Caco-2 (cell line): ENCODE measurements around the gene TFR2. TPM values are rescaled to one million over a fixed set of nuclear protein-coding genes. Genes with fewer than 3 reads are reported as not detected.

ENCODE experiments used
- BruUV-seq: library from RNA; stranded (reverse); fragments of 400-500 nt; replicated peaks from 2 replicates; lab custom pipeline; 2021; lab: Mats Ljungman, UMichigan
- CTCF ChIA-PET: fragments of 300-600 bp; sonication (Branson Sonifier 250); formaldehyde crosslinking; loops from one replicate; lab custom pipeline; 2022; ENCODE audit warnings: antibody characterized with exemption; lab: Charles Lee
- POLR2A ChIA-PET: fragments of 300-600 bp; sonication (Branson Sonifier 250); formaldehyde crosslinking; loops from one replicate; lab custom pipeline; 2022; ENCODE audit warnings: antibody characterized with exemption; lab: Charles Lee
- DNase-seq, 2 experiments: peaks; one replicate each; pipeline versions ENCODE4 v3.0.0 to v3.0.0-alpha.2; 2020 to 2022
- H3K27me3 ChIP-seq: replicated peaks from 2 replicates; pipeline ENCODE4 v1.6.0; 2011; ENCODE audit warnings: low read length; ENCODE audit not compliant: control insufficient read depth, insufficient read depth
- H3K36me3 ChIP-seq: 2 replicates; pipeline ENCODE4 v1.5.1; 2011; ENCODE audit warnings: low read length; ENCODE audit not compliant: control insufficient read depth, insufficient read depth
- H3K4me1 ChIP-seq: fragments of 250-450 bp; sonication (Bioruptor Pico); 2 replicates; pipeline ENCODE4 v1.5.1; 2020; ENCODE audit warnings: mild to moderate bottlenecking
- H3K4me3 ChIP-seq: 2 replicates; pipeline ENCODE4 v1.5.1; 2011; ENCODE audit warnings: low read depth, mild to moderate bottlenecking, control low read depth, low read length
- H3K9me3 ChIP-seq: fragments of 250-450 bp; sonication (Bioruptor Pico); 2 replicates; pipeline ENCODE4 v1.5.1; 2020; ENCODE audit warnings: mild to moderate bottlenecking, moderate library complexity
- H3K27ac Mint-ChIP-seq: one replicate; pipeline ENCODE4 v1.8.0; 2022; ENCODE audit warnings: mixed read lengths; ENCODE audit not compliant: unreplicated experiment
- H3K27me3 Mint-ChIP-seq: one replicate; pipeline ENCODE4 v1.8.0; 2022; ENCODE audit warnings: mixed read lengths; ENCODE audit not compliant: insufficient read depth, unreplicated experiment
- H3K36me3 Mint-ChIP-seq: one replicate; pipeline ENCODE4 v1.8.0; 2022; ENCODE audit warnings: mild to moderate bottlenecking, mixed read lengths; ENCODE audit not compliant: insufficient read depth, unreplicated experiment
- H3K4me1 Mint-ChIP-seq: one replicate; pipeline ENCODE4 v1.8.0; 2022; ENCODE audit warnings: low read depth, mixed read lengths; ENCODE audit not compliant: unreplicated experiment
- H3K4me3 Mint-ChIP-seq: one replicate; pipeline ENCODE4 v1.8.0; 2022; ENCODE audit warnings: mild to moderate bottlenecking, moderate library complexity, mixed read lengths; ENCODE audit not compliant: unreplicated experiment
- H3K9me3 Mint-ChIP-seq: one replicate; pipeline ENCODE4 v1.8.0; 2022; ENCODE audit warnings: mixed read lengths; ENCODE audit not compliant: unreplicated experiment
- CTCF ChIP-seq, 2 experiments: fragments of 200-600 bp in 1 of 2; IDR thresholded peaks; 1 replicate in 1 of 2; 2 replicates in 1 of 2; pipeline versions ENCODE4 v1.5.1 to v1.8.0; 2011 to 2022; ENCODE audit warnings: antibody characterized with exemption in 1 of 2, control low read depth in 1 of 2, inconsistent platforms in 1 of 2, low read depth in 1 of 2, low read length in 1 of 2, mild to moderate bottlenecking in 1 of 2, moderate library complexity in 1 of 2; ENCODE audit not compliant: insufficient read depth in 1 of 2, severe bottlenecking in 1 of 2, unreplicated experiment in 1 of 2
- intact Hi-C: fragments of 100-400 bp; cut with micrococcal nuclease; formaldehyde crosslinking; loops from one replicate; pipeline ENCODE4 v1.10.0; 2022; ENCODE audit not compliant: unreplicated experiment
- total RNA-seq: library from RNA; stranded (reverse); gene quantifications from 2 replicates; pipeline ENCODE4 v1.2.3, GENCODE V29; 2022

TFR2 gene
- total RNA-seq, 1 experiment from 2014 or later: 9.7 TPM

- BruUV-seq: no TSS peak
- Histone ChIP-seq H3K36me3 (no peaks in the 10 kb centered on the region), H3K4me3 (no peak overlapping the region), H3K4me1 (no peaks in the 10 kb centered on the region), H3K27me3 (no peaks in the 10 kb centered on the region), H3K9me3 (no peaks in the 10 kb centered on the region)
- peaks cover 6% of the 10 kb centered on the region for H3K4me1 Mint-ChIP-seq
- no peaks in the 10 kb centered on the region for H3K27me3 Mint-ChIP-seq
- intact Hi-C loops: no loop called here
- ChIA-PET POLR2A (no interaction called here), CTCF (no interaction called here)
- H3K9me3 Mint-ChIP-seq: no peaks in the 10 kb centered on the region
- H3K36me3 Mint-ChIP-seq: peaks cover 34% of the 10 kb centered on the region
- no peak for DNase-seq
- H3K4me3 Mint-ChIP-seq: no peak overlapping the region
- TF ChIP-seq CTCF (IDR thresholded peaks at IDR 0.05; ENCODE audit: insufficient read depth in 1 of 2, low read depth in 1 of 2, low read length in 1 of 2, severe bottlenecking in 1 of 2, unreplicated experiment in 1 of 2): no peak
- H3K27ac Mint-ChIP-seq: no peak overlapping the region
Observed at GRCh38 chr7:100590077-100590737, 51.1 kb downstream of the TFR2 start.

- Histone ChIP-seq H3K9me3 (no peaks in the 10 kb centered on the region), H3K4me1 (no peaks in the 10 kb centered on the region), H3K4me3 (no peak overlapping the region), H3K27me3 (no peaks in the 10 kb centered on the region), H3K36me3 (no peaks in the 10 kb centered on the region)
- no peak for DNase-seq
- Mint-ChIP-seq H3K4me3 (no peak overlapping the region), H3K27me3 (no peaks in the 10 kb centered on the region), H3K4me1 (peaks cover 6% of the 10 kb centered on the region), H3K27ac (no peak overlapping the region), H3K36me3 (peaks cover 40% of the 10 kb centered on the region), H3K9me3 (no peaks in the 10 kb centered on the region)
- BruUV-seq: no TSS peak
- ChIA-PET CTCF (interaction anchor here (0.5 to 1.8 kb wide), 10 partner anchors 10 to 263 kb away, joined by 3 to 21 read pairs (median 4); partner anchors contain the start of genes AGFG2, EPHB4, MOSPD3 and SLC12A9), POLR2A (no interaction called here)
- intact Hi-C loops: no loop called here
- no peak for TF ChIP-seq CTCF (IDR thresholded peaks at IDR 0.05; ENCODE audit: insufficient read depth in 1 of 2, low read depth in 1 of 2, low read length in 1 of 2, severe bottlenecking in 1 of 2, unreplicated experiment in 1 of 2)
Observed at GRCh38 chr7:100589341-100589947, 51.9 kb downstream of the TFR2 start.

GRCh38 chr7:100588438-100588837, 52.9 kb downstream of the TFR2 start:
- no peak for DNase-seq

More at GRCh38 chr7:100588438-100588837, 52.9 kb downstream of the TFR2 start:
- H3K27ac Mint-ChIP-seq: no peak overlapping the region
- no peaks in the 10 kb centered on the region for H3K27me3 Mint-ChIP-seq
- peaks cover 34% of the 10 kb centered on the region for H3K36me3 Mint-ChIP-seq
- no TSS peak for BruUV-seq
- no peaks in the 10 kb centered on the region for H3K9me3 Mint-ChIP-seq
- POLR2A ChIA-PET: no interaction called here
- peak overlapping the region; percentile 14 for H3K4me3 Mint-ChIP-seq
- intact Hi-C loops: loop anchor here (1.0 kb wide), 1 partner anchor 119 kb away; no protein-coding TSS in a partner anchor
- CTCF ChIA-PET: interaction anchor here (0.5 to 1.8 kb wide), 21 partner anchors 11 to 629 kb away, joined by 3 to 21 read pairs (median 4); partner anchors contain the start of genes AGFG2, MOSPD3, PLOD3 and POP7
- H3K4me1 Mint-ChIP-seq: peaks cover 11% of the 10 kb centered on the region
- Histone ChIP-seq H3K9me3 (no peaks in the 10 kb centered on the region), H3K4me3 (no peak overlapping the region), H3K27me3 (no peaks in the 10 kb centered on the region), H3K36me3 (0 out of 2 replicates have a peak, but pooled peaks cover 2% of the 10 kb centered on the region), H3K4me1 (peaks cover 7% of the 10 kb centered on the region)
- peak in 1 of 2 experiments; percentile 34 for TF ChIP-seq CTCF (IDR thresholded peaks at IDR 0.05; ENCODE audit: insufficient read depth in 1 of 2, low read depth in 1 of 2, low read length in 1 of 2, severe bottlenecking in 1 of 2, unreplicated experiment in 1 of 2)
